ENCODE measurements around the gene SPANXA1. TPM values are rescaled to one million over a fixed set of nuclear protein-coding genes. Genes with fewer than 3 reads are reported as not detected.

The SPANXA1 gene, protein sequence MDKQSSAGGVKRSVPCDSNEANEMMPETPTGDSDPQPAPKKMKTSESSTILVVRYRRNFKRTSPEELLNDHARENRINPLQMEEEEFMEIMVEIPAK
- total RNA-seq, result not detected in 2 replicates

DNA sequence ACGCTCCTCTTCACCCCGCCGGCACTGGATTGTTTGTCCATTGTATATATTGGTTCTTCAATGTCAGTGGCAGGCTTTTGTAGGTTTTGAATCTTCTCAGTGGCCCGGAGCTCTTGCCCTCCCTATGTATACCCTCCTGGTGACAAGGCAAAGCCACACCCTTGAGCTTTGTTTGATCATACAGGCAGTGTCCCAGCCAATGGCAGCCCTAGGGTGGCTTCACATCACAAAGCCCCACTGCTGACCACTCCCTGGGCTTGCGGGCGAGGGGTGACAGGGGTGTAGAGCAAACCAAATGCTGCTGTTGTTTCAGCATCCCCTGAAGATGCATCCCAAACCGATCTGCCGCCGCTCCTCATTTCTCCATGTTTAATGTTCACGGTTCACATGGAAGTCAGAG is at the start of gene SPANXA1:
Gene SPANXA1 (minus strand): TSS at position 101 of the 400 bp plus-strand sequence. CDS start 60 bp downstream, at position 41.

DNA sequence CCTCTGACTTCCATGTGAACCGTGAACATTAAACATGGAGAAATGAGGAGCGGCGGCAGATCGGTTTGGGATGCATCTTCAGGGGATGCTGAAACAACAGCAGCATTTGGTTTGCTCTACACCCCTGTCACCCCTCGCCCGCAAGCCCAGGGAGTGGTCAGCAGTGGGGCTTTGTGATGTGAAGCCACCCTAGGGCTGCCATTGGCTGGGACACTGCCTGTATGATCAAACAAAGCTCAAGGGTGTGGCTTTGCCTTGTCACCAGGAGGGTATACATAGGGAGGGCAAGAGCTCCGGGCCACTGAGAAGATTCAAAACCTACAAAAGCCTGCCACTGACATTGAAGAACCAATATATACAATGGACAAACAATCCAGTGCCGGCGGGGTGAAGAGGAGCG is 4.9 kb upstream of the SPANXA1 start, which contains the start of gene SPANXA2:
Gene SPANXA2 (plus strand): TSS at position 301 of the 400 bp plus-strand sequence. CDS start 60 bp downstream, at position 361.

Other genes with a start within 250 kb of the SPANXA1 start
- not detected in 2 replicates for gene SPANXA2, start 5.0 kb upstream of the SPANXA1 start, total RNA-seq
- gene SPANXD, start 114.0 kb upstream of the SPANXA1 start, total RNA-seq, result not detected in 2 replicates